Thyroid gland (tissue), 4 donors: Measurements from ENCODE around the gene UBXN2A. TPM values are rescaled to one million over a fixed set of nuclear protein-coding genes. Genes with fewer than 3 reads are reported as not detected.

ENCODE experiments used
- DNase-seq, 2 donors: peaks; one replicate each; pipeline ENCODE4 v3.0.0-alpha.2; 2019
- H3K27ac ChIP-seq, 3 donors: fragments of 200-600 bp; sonication (generic); 1 replicate in 2 of 3; 2 replicates in 1 of 3; pipeline ENCODE4 v1.5.1; 2016 to 2019; ENCODE audit warnings: mild to moderate bottlenecking in 1 of 3, moderate library complexity in 1 of 3
- H3K27me3 ChIP-seq: fragments of 200-600 bp; sonication (generic); one replicate; pipeline ENCODE4 v1.5.1; 2019
- H3K36me3 ChIP-seq, 2 donors: fragments of 200-600 bp; sonication (generic); one replicate each; pipeline ENCODE4 v1.5.1; 2016 to 2019
- H3K4me1 ChIP-seq, 2 donors: fragments of 200-600 bp; sonication (generic); one replicate each; pipeline ENCODE4 v1.5.1; 2017 to 2019
- H3K4me3 ChIP-seq, 3 donors: fragments of 200-600 bp; sonication (generic); replicated peaks in 1 of 3; 1 replicate in 2 of 3; 2 replicates in 1 of 3; pipeline ENCODE4 v1.5.1; 2016; ENCODE audit warnings: mild to moderate bottlenecking in 1 of 3
- H3K9me3 ChIP-seq: fragments of 200-600 bp; sonication (generic); one replicate; pipeline ENCODE4 v1.5.1; 2017
- CTCF ChIP-seq, 6 experiments: fragments of 200-600 bp in 3 of 6; fragments of 450-650 bp in 3 of 6; sonication (generic) in 3 of 6; IDR thresholded peaks; one replicate each; pipeline ENCODE4 v1.5.1; 2016 to 2019; ENCODE audit warnings: antibody characterized with exemption in 6 of 6, mild to moderate bottlenecking in 2 of 6, inconsistent platforms in 1 of 6, moderate library complexity in 1 of 6
- POLR2A ChIP-seq, 2 donors: fragments of 450-650 bp; IDR thresholded peaks; one replicate each; pipeline ENCODE4 v1.6.1; 2017; ENCODE audit warnings: antibody characterized with exemption in 2 of 2, mild to moderate bottlenecking in 2 of 2, moderate library complexity in 1 of 2
- WGBS, 2 donors: methylation state at CpG; one replicate each; pipeline ENCODE4 v1.1.5; 2017; 5-methylcytosine and 5-hydroxymethylcytosine counted together
- intact Hi-C: fragments of 100-400 bp; cut with DNase I; formaldehyde crosslinking; loops from one replicate; pipeline ENCODE4 v1.15.1; 2023
- total RNA-seq, 4 donors: library from RNA; depleted of rRNA; stranded (reverse); fragments of >200 nt; gene quantifications; one replicate each; pipeline ENCODE4 v1.2.3, GENCODE V29; 2016

UBXN2A gene
- total RNA-seq, 4 donors from 2014 or later: 10.7 to 14.9 (median 13.7) TPM

DNA sequence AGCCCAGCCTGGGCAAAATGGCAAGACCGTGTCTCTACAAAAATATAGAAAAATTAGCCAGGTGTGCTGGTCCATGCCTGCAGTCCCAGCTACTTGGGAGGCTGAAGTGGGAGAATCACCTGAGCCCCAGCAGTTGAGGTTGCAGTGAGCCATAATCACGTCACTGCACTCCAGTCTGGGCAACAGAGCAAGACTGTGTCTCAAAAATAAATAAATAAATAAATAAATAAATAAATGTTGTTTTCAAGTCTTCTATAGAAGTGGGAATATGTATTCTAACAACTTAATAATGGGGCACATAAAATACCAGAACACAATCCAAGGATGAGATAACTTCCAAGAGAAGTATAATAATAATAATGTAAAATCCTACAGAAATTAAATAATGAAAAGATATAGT lies 37.2 kb upstream of the UBXN2A start:
- no peaks in the 10 kb centered on the region for H3K36me3 ChIP-seq
- TF ChIP-seq CTCF (IDR thresholded peaks at IDR 0.05) (no peak), POLR2A (IDR thresholded peaks at IDR 0.05) (no peak)
- H3K9me3 ChIP-seq: no peaks in the 10 kb centered on the region
- no peak overlapping the region for H3K4me3 ChIP-seq
- peaks cover 0 to 40% of the 10 kb centered on the region in 2 donors for H3K4me1 ChIP-seq
- DNase-seq: no peak
- H3K27me3 ChIP-seq: no peaks in the 10 kb centered on the region
- WGBS, 2 donors: 96 to 99% methylated on average over 2 of the region's 2 CpGs
- intact Hi-C loops: no loop called here
- H3K27ac ChIP-seq: no peak overlapping the region

GRCh38 chr2:23904215-23904614 lies 36.0 kb upstream of the UBXN2A start:
- 79 to 92% methylated on average over 1 of the region's 1 CpG for WGBS, 2 donors
- Histone ChIP-seq H3K4me1 (peaks cover 0 to 40% of the 10 kb centered on the region in 2 donors), H3K27ac (no peak overlapping the region), H3K36me3 (no peaks in the 10 kb centered on the region), H3K4me3 (no peak overlapping the region), H3K27me3 (no peaks in the 10 kb centered on the region), H3K9me3 (no peaks in the 10 kb centered on the region)
- no peak for TF ChIP-seq CTCF (IDR thresholded peaks at IDR 0.05)
- TF ChIP-seq POLR2A (IDR thresholded peaks at IDR 0.05): no peak
- intact Hi-C loops: no loop called here
- DNase-seq: no peak

- intact Hi-C loops: no loop called here
- peaks cover 0 to 40% of the 10 kb centered on the region in 2 donors for H3K4me1 ChIP-seq
- no peak for DNase-seq
- no peak overlapping the region for H3K4me3 ChIP-seq
- H3K27me3 ChIP-seq: no peaks in the 10 kb centered on the region
- H3K27ac ChIP-seq: no peak overlapping the region
- 67 to 69% methylated on average over 2 of the region's 2 CpGs for WGBS, 2 donors
- H3K36me3 ChIP-seq: no peaks in the 10 kb centered on the region
- H3K9me3 ChIP-seq: no peaks in the 10 kb centered on the region
- TF ChIP-seq POLR2A (IDR thresholded peaks at IDR 0.05) (no peak), CTCF (IDR thresholded peaks at IDR 0.05) (no peak)
Measured at GRCh38 chr2:23904692-23905091, 35.6 kb upstream of the UBXN2A start.

DNA sequence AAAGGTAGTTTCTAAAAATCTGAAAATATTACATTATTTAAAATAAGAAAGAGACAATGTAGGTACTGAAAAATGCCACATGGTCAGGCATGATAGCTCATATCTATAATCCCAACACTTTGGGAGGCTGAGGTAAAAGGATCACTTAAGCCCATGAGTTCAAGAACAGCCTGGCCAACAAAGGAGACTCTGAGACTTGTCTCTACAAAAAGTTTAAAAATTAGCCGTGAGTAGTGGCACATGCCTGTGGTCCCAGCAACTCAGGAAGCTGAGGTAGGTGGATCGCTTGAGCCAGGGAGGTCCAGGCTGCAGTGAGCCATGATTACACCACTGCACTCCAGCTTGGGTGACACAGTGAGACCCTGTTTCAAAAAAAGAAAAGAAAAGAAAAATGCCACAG lies 35.1 kb upstream of the UBXN2A start:
- H3K4me3 ChIP-seq: no peak overlapping the region
- no peaks in the 10 kb centered on the region for H3K9me3 ChIP-seq
- no peaks in the 10 kb centered on the region for H3K27me3 ChIP-seq
- H3K36me3 ChIP-seq: no peaks in the 10 kb centered on the region
- no peak for DNase-seq
- no peak overlapping the region for H3K27ac ChIP-seq
- no peak for TF ChIP-seq POLR2A (IDR thresholded peaks at IDR 0.05)
- TF ChIP-seq CTCF (IDR thresholded peaks at IDR 0.05): no peak
- peaks cover 0 to 40% of the 10 kb centered on the region in 2 donors for H3K4me1 ChIP-seq
- intact Hi-C loops: no loop called here
- WGBS, 2 donors: 77 to 85% methylated on average over 2 of the region's 2 CpGs

DNA sequence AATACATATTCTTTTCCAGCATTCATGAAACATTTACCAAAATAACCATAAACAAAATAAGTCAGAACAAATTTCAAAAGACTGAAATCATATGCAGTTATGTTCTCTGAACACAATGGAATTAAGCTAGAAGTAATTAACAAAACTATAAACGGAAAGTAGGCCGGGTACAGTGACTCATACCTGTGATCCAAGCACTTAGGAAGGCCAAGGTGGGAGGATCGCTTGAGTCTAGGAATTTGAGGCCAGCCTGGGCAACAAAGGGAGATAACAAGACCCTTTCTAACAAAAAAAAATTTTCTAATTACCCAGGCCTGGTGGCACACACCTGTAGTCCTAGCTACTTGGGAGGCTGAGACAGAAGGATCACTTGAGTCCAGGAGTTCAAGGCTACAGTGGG lies 28.2 kb upstream of the UBXN2A start:
- 85 to 94% methylated on average over 3 of the region's 3 CpGs for WGBS, 2 donors
- H3K27ac ChIP-seq: no peak overlapping the region
- TF ChIP-seq POLR2A (IDR thresholded peaks at IDR 0.05) (no peak), CTCF (IDR thresholded peaks at IDR 0.05) (no peak)
- DNase-seq: no peak
- no peak overlapping the region for H3K4me3 ChIP-seq
- H3K4me1 ChIP-seq: peaks cover 6 to 9% of the 10 kb centered on the region in 2 donors
- H3K9me3 ChIP-seq: no peaks in the 10 kb centered on the region
- intact Hi-C loops: no loop called here
- H3K27me3 ChIP-seq: no peaks in the 10 kb centered on the region
- H3K36me3 ChIP-seq: no peaks in the 10 kb centered on the region
